ENCODE measurements around the gene BLOC1S6. TPM values are rescaled to one million over a fixed set of nuclear protein-coding genes. Genes with fewer than 3 reads are reported as not detected.

Gene BLOC1S6
- total RNA-seq, 1 donor, result 102 TPM

DNA sequence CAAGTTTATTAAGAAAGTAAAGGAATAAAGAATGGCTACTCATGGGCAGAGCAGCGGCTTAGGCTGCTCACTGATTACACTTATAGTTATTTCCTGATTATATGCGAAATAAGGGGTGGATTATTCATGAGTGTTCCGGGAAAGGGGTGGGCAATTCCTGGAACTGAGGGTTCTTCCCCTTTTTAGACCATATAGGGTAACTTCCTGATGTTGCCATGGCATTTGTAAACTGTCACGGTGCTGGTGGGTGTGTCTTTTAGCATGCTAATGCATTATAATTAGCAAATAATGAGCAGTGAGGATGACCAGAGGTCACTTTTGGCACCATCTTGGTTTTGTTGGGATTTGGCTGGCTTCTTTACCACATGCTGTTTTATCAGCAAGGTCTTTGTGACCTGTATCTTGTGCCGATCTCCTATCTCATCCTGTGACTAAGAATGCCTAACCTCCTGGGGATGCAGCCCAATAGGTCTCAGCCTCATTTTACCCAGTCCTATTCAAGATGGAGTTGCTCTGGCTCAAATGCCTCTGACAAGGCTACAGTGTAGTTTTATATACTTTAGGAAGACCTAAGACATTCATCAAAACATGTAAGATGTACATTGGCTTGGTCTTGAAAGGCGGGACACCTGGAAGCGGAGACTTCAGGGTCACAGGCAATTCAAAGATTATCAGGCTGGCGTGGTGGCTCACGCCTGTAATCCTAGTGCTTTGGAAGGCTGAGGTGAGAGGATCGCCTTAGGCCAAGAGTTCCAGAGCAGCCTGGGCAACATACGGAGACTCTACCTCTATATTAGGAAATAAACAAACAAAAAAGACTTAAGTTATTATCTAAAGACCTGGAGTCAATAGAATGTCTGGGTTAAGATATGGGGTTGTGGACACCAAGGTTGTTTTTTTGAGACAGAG is 3.2 kb upstream of the BLOC1S6 start:
- H3K27me3 ChIP-seq (ENCODE audit: insufficient read depth, low read length), result no peaks in the 10 kb centered on the region
- peaks cover 39% of the 10 kb centered on the region for H3K4me1 ChIP-seq (ENCODE audit: insufficient read depth, low read length)
- H3K4me3 ChIP-seq (ENCODE audit: low read length), result no peak overlapping the region
- no peaks in the 10 kb centered on the region for H3K9me3 ChIP-seq (ENCODE audit: low read depth, low read length)

DNA sequence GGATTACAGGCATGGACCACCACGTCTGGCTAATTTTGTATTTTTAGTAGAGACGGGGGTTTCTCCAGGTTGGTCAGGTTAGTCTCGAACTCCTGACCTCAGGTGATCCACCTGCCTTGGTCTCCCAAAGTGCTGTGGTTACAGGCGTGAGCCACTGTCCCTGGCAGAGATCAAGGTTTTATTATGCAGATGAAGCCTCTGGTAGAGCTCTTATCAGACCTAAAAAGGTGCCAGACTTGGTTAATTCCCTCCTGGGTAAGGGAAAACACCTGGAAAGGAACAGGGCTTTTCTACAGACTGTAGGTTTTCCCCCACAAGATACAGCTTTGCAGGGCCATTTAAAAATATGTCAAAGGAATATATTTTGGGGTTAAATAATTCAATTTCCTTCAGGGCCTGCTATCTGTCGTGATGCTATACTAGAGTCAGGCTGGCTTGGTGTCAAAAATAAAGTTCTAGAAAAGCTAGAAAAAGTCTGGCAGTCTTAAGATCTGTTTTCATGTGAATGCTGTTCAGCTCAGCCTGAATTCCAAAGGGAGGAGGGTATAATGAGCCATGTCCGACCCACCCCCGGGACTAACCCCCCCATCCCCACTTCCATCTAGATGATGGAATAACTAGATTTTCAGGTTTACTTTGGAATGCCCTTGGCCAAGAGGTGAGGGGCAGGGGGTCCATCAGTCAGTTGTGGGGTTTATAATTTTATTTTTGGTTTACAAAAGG is 1.9 kb upstream of the BLOC1S6 start:
- Histone ChIP-seq H3K9me3 (ENCODE audit: low read depth, low read length) (no peaks in the 10 kb centered on the region), H3K4me1 (ENCODE audit: insufficient read depth, low read length) (peaks cover 44% of the 10 kb centered on the region), H3K4me3 (ENCODE audit: low read length) (no peak overlapping the region), H3K27me3 (ENCODE audit: insufficient read depth, low read length) (no peaks in the 10 kb centered on the region)

DNA sequence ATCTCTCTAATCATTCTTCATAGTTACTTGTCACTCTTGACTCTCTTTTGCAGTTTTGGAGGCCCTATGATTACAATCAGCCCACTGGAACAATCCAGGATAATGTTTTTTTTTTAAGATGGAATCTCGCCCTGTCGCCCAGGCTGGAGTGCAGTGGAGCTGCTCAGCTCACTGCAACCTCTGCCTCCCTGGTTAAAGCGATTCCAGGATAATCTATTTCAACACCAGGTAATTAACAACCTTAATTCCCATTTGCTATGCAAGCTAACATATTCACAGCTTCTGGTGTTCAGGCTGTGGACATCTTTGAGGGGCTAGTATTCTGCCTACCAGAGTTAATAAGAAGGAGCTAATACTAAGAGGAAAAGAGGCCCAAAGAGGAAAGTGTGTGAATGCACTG is 1.1 kb upstream of the BLOC1S6 start:
- peaks cover 44% of the 10 kb centered on the region for H3K4me1 ChIP-seq (ENCODE audit: insufficient read depth, low read length)
- no peaks in the 10 kb centered on the region for H3K27me3 ChIP-seq (ENCODE audit: insufficient read depth, low read length)
- H3K4me3 ChIP-seq (ENCODE audit: low read length), result peak overlapping the region; percentile 76
- H3K9me3 ChIP-seq (ENCODE audit: low read depth, low read length), result no peaks in the 10 kb centered on the region

DNA sequence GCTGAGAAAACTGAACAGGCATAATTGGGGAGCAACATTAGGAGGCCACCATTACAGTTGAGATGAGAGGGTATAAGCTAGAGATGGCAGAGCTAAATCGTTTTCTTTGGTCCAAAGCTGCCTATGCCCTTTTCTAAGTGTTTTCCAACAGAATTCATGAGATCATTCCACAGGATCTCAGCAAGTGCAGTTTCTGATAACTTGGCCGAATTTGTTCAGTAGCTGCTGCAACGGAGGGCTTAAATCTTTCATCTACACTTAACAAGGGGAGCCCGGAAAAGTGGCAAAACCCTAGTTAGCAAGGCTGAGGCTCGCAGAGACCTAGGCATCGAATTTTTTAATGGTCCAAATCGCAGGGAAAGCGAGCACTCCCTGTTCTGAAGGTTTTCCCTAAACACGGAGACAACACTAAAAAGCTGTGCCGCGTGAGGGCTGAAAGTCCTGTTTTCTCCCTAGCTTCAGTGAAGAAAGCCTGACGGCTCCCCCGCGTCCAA is 531 bp upstream of the BLOC1S6 start:
- Histone ChIP-seq H3K9me3 (ENCODE audit: low read depth, low read length) (no peaks in the 10 kb centered on the region), H3K27me3 (ENCODE audit: insufficient read depth, low read length) (no peaks in the 10 kb centered on the region), H3K4me1 (ENCODE audit: insufficient read depth, low read length) (peaks cover 44% of the 10 kb centered on the region), H3K4me3 (ENCODE audit: low read length) (peak overlapping the region; percentile 76)

DNA sequence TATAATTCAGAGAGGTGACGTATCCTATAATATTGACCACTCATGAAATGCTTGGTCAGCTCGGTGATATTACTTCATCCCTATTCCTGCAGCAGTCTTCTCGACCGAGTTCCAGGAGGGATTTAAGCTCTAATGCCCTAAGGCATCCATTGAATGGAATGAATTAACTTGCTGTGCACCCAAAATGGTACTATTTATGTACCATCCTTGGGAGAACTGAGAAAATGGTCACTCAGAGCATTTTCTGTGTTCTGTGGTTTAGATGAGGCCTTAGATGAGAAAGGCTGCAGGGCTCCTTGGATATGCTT is 638 bp downstream of the BLOC1S6 start:
- no peaks in the 10 kb centered on the region for H3K9me3 ChIP-seq (ENCODE audit: low read depth, low read length)
- H3K27me3 ChIP-seq (ENCODE audit: insufficient read depth, low read length), result no peaks in the 10 kb centered on the region
- peak overlapping the region; percentile 76 for H3K4me3 ChIP-seq (ENCODE audit: low read length)
- peaks cover 44% of the 10 kb centered on the region for H3K4me1 ChIP-seq (ENCODE audit: insufficient read depth, low read length)

DNA sequence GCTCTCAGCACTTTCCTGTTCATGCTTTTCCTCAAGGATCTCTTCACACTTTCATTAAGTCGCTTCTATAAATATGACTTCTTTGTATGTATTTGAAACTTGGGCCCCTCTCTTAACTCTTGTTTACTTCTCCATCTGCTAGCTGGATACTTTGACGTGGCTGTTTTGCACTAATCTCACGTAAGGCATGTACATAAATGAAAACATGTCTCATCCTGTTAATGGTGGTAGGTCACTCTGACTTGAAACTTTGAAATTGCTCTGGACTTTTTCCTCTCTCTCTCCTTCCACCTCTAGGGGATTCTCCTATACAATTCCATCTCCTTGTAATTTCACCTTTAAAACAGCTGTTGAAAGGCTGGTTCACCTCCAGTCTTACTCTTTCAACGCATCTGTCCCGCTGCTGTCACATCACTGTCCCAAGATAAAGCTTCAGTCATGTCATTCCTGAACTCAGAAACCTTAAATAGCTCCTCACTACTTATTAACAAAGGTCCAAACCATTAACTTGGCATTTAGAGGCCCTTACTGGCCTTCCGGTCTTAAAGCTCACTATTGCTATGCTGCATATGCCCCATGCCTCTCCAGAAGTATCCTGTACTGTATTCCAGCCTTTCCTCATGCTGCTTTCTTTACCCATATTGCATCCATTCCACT is 1.2 kb downstream of the BLOC1S6 start:
- Histone ChIP-seq H3K4me1 (ENCODE audit: insufficient read depth, low read length) (peaks cover 40% of the 10 kb centered on the region), H3K9me3 (ENCODE audit: low read depth, low read length) (no peaks in the 10 kb centered on the region), H3K27me3 (ENCODE audit: insufficient read depth, low read length) (no peaks in the 10 kb centered on the region), H3K4me3 (ENCODE audit: low read length) (peak overlapping the region; percentile 76)

DNA sequence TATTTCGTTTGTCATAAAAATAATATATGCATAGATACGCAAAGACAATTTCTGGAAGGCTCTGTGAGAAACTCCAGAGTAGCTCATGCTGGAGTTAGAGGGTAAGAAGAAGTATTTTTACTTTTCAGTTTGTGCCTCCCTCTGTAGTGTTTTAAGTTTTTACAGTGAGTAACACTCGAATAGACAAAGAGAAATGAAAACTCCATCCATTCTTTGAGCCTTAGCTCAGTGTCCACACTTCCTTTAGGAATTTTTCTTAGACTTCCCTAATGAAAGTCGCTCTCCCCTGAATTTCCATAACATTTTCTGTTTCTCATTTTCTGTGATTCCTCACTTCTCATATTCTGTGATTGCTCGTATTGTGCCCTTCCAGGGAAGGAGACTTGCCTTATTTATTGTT is 2.1 kb downstream of the BLOC1S6 start:
- Histone ChIP-seq H3K27me3 (ENCODE audit: insufficient read depth, low read length) (no peaks in the 10 kb centered on the region), H3K4me3 (ENCODE audit: low read length) (no peak overlapping the region), H3K4me1 (ENCODE audit: insufficient read depth, low read length) (peaks cover 33% of the 10 kb centered on the region), H3K9me3 (ENCODE audit: low read depth, low read length) (no peaks in the 10 kb centered on the region)

DNA sequence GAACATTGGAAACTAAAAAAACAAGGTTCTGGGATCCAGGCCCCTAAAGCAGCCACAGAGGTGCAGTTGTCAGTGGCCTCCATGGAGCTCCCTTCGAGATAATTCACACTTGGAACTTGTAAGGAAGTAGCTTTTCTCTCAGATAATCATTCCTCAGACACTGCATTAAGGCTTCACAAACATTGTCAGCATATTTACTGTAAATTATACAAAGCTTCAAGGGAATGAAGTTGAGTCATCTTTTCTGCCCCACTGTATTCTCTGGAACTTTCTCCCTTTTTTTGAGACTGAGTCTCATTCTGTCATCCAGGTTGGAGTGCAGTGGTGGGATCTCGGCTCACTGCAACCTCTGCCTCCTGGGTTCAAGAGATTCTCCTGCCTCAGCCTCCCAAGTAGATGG is 7.1 kb downstream of the BLOC1S6 start:
- Histone ChIP-seq H3K4me3 (ENCODE audit: low read length) (no peak overlapping the region), H3K9me3 (ENCODE audit: low read depth, low read length) (no peaks in the 10 kb centered on the region), H3K27me3 (ENCODE audit: insufficient read depth, low read length) (no peaks in the 10 kb centered on the region), H3K4me1 (ENCODE audit: insufficient read depth, low read length) (peaks cover 3% of the 10 kb centered on the region)

DNA sequence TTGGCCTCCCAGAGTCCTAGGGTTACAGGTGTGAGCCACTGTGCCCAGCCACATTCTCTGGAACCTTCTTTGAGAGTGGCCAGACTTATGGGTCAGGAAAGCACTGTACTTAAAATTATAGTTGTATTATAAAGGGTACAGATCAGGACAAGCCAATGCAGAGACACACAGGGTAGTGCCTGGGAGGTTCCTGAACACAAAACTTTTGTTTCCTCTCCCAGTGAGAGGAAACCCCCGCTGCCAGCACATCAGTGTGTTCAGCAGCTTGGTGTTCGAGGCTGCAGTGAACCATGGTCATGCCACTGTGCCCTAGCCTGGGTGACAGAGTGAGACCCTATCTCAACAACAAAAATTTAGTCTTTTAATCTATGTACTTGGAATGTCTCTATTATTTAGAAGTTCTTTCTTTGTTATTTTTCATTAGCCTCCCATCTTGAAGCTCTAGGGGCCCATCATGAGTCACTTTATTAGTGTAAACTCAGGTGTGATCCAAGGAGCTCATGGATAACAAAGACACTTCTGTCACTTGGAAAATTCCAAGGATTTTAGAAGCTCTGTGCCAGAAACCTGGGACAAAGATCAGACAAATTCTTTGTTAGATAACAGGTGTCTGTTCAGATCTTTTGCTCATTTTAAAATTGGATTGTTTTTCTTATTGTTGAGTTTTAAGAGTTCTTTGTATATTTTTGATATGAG is 7.8 kb downstream of the BLOC1S6 start:
- Histone ChIP-seq H3K4me3 (ENCODE audit: low read length) (no peak overlapping the region), H3K9me3 (ENCODE audit: low read depth, low read length) (no peaks in the 10 kb centered on the region), H3K4me1 (ENCODE audit: insufficient read depth, low read length) (no peaks in the 10 kb centered on the region), H3K27me3 (ENCODE audit: insufficient read depth, low read length) (no peaks in the 10 kb centered on the region)

DNA sequence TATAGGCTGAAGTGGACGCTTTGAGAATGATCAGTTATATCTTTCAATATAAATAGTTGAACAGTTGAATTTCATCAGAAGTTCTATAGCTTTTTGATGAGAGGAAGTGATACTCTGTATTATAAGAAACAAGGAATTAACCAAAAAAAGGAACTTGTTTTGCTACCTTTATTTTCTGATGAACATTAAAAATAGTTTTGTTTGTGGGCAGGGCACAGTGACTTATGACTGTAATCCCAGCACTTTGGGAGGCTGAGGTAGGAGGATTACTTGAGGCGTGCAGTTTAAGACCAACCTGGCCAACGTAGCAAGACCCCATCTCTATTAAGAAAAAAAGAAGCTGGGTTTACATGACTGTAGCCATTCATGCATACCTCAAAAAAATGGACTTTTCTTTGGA is 16.7 kb downstream of the BLOC1S6 start:
- Histone ChIP-seq H3K4me3 (ENCODE audit: low read length) (no peak overlapping the region), H3K4me1 (ENCODE audit: insufficient read depth, low read length) (peaks cover 41% of the 10 kb centered on the region), H3K27me3 (ENCODE audit: insufficient read depth, low read length) (no peaks in the 10 kb centered on the region), H3K9me3 (ENCODE audit: low read depth, low read length) (no peaks in the 10 kb centered on the region)

DNA sequence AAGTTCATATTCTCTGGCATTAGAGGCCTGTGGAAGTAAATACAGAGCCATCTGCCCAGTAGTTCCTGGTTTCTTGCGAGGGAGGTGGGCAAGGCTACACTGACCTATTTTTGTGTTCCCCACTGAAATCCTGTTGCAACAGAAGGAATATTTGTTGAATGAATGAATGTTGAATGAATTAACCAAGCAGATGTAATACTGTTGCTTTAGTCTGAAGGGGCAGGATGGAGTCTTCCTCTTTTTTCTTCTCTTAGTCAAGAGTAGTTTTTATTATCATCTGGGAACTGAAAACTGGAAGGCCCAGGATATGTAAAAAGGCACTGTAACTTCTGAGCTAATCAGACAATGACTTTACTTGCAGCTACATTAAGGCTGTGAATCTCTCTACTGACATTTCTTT is 17.1 kb downstream of the BLOC1S6 start:
- H3K4me3 ChIP-seq (ENCODE audit: low read length), result no peak overlapping the region
- no peaks in the 10 kb centered on the region for H3K27me3 ChIP-seq (ENCODE audit: insufficient read depth, low read length)
- H3K4me1 ChIP-seq (ENCODE audit: insufficient read depth, low read length), result peaks cover 41% of the 10 kb centered on the region
- H3K9me3 ChIP-seq (ENCODE audit: low read depth, low read length), result no peaks in the 10 kb centered on the region

DNA sequence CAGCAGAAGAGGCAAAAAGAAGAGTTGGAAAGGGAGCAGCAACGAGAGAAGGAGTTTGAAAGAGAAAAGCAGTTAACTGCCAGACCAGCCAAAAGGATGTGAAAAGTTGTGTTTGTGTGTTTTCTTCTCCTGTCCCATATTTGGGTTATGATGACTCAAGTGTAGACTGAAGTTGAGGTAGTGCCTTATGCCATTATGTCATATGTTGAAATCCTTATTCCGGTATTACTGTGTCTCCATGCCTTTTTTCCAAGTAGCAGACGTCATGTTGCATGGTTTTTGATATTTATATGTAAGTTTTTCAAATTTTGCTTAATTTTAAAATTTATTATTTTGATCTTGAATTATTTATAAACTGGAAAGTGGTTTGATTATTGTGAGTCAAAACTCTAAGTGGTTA is 19.2 kb downstream of the BLOC1S6 start:
- no peaks in the 10 kb centered on the region for H3K9me3 ChIP-seq (ENCODE audit: low read depth, low read length)
- no peaks in the 10 kb centered on the region for H3K27me3 ChIP-seq (ENCODE audit: insufficient read depth, low read length)
- no peak overlapping the region for H3K4me3 ChIP-seq (ENCODE audit: low read length)
- H3K4me1 ChIP-seq (ENCODE audit: insufficient read depth, low read length), result peaks cover 41% of the 10 kb centered on the region

DNA sequence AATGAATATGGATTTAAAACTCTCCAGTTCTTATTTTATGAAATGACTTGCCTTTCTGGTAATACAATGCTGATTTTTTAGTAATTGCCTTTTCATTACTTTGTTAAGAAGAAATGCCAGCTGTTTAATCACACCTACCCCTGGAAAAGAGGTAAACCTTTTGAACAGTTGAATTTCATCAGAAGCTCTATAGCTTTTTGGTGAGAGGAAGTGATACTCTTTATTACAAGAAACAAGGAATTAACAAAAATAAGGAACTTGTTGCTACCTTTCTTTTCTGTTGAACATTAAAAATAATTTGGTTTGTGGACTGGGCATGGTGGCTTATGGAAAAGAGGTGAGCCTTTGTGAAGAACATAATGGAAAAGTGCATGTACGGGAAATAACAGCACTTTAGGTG is 19.7 kb downstream of the BLOC1S6 start:
- H3K4me1 ChIP-seq (ENCODE audit: insufficient read depth, low read length), result peaks cover 39% of the 10 kb centered on the region
- H3K4me3 ChIP-seq (ENCODE audit: low read length), result no peak overlapping the region
- H3K9me3 ChIP-seq (ENCODE audit: low read depth, low read length), result no peaks in the 10 kb centered on the region
- no peaks in the 10 kb centered on the region for H3K27me3 ChIP-seq (ENCODE audit: insufficient read depth, low read length)

DNA sequence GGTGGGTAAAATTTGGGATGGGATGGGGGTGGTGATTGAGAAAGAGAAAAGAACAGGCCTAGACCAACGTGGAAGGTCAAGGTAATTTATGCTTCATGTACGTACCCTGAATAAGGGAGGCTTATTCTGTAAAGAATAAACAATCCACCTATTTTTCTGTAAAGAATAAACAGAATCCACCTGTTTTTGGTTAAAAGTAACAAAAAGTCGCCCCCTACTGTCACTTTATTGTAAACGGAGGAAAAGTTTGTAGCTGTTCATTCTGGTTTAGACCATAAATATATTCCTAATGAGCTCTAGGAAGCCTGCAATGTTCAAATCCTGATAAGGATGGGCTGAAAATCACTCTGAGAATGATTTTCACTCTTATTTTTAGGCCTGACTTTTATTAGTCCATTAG is 24.1 kb downstream of the BLOC1S6 start:
- no peaks in the 10 kb centered on the region for H3K9me3 ChIP-seq (ENCODE audit: low read depth, low read length)
- H3K4me3 ChIP-seq (ENCODE audit: low read length), result no peak overlapping the region
- H3K27me3 ChIP-seq (ENCODE audit: insufficient read depth, low read length), result no peaks in the 10 kb centered on the region
- peaks cover 10% of the 10 kb centered on the region for H3K4me1 ChIP-seq (ENCODE audit: insufficient read depth, low read length)
